Nephron (organoid): Measurements from ENCODE around the gene CDC5L.

ENCODE experiments used
- H3K27ac Mint-ChIP-seq, 3 experiments: 2 replicates each; pipeline ENCODE4 v1.8.0; 2020; ENCODE audit warnings: mixed read lengths in 3 of 3, mild to moderate bottlenecking in 2 of 3, moderate library complexity in 1 of 3
- H3K27me3 Mint-ChIP-seq: 2 replicates; pipeline ENCODE4 v1.8.0; 2021; ENCODE audit warnings: low read depth, mild to moderate bottlenecking, moderate library complexity, mixed read lengths
- H3K36me3 Mint-ChIP-seq: 2 replicates; pipeline ENCODE4 v1.8.0; 2020; ENCODE audit warnings: low read depth, mixed read lengths
- H3K4me1 Mint-ChIP-seq: 2 replicates; pipeline ENCODE4 v1.8.0; 2020; ENCODE audit warnings: mixed read lengths
- H3K4me3 Mint-ChIP-seq, 3 experiments: 2 replicates each; pipeline ENCODE4 v1.8.0; 2020; ENCODE audit warnings: mild to moderate bottlenecking in 3 of 3, mixed read lengths in 3 of 3, moderate library complexity in 2 of 3
- H3K9me3 Mint-ChIP-seq: 2 replicates; pipeline ENCODE4 v1.8.0; 2020; ENCODE audit warnings: mixed read lengths
- TF ChIP-seq, protein P1 (sequence below), 3 experiments: fragments of 200-600 bp; sonication (generic); IDR thresholded peaks; one replicate each; pipeline ENCODE4 v1.5.0; 2021; ENCODE audit warnings: antibody characterized with exemption in 3 of 3; ENCODE audit not compliant: unreplicated experiment in 3 of 3

Gene CDC5L

DNA sequence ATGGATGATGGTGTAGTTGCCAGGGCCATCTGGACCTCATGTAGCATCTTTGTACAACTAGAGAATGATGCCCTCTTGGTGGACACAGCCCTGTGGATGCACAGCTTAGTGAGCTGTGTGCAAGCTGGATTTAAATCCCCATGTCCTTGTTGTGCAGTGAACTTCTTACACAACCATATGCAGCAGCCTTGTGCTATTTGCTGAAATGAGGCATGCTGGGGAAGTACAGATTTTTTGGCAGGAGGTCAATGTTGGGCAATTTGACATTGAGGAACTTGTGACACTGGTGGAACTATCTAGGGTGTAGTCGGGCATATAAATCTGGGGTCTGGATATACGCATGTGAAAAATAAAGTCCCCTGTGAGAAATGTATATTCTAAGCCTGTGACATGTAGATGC, 5.8 kb upstream of the CDC5L start:
- H3K27me3 Mint-ChIP-seq = no peaks in the 10 kb centered on the region
- H3K36me3 Mint-ChIP-seq = no peaks in the 10 kb centered on the region
- H3K9me3 Mint-ChIP-seq = no peaks in the 10 kb centered on the region
- TF ChIP-seq, protein P1, sequence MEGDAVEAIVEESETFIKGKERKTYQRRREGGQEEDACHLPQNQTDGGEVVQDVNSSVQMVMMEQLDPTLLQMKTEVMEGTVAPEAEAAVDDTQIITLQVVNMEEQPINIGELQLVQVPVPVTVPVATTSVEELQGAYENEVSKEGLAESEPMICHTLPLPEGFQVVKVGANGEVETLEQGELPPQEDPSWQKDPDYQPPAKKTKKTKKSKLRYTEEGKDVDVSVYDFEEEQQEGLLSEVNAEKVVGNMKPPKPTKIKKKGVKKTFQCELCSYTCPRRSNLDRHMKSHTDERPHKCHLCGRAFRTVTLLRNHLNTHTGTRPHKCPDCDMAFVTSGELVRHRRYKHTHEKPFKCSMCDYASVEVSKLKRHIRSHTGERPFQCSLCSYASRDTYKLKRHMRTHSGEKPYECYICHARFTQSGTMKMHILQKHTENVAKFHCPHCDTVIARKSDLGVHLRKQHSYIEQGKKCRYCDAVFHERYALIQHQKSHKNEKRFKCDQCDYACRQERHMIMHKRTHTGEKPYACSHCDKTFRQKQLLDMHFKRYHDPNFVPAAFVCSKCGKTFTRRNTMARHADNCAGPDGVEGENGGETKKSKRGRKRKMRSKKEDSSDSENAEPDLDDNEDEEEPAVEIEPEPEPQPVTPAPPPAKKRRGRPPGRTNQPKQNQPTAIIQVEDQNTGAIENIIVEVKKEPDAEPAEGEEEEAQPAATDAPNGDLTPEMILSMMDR (IDR thresholded peaks at IDR 0.05; ENCODE audit: unreplicated experiment in 3 of 3) = no peak
- H3K4me3 Mint-ChIP-seq = no peak overlapping the region
- H3K4me1 Mint-ChIP-seq = peaks cover 4% of the 10 kb centered on the region
- no peak overlapping the region for H3K27ac Mint-ChIP-seq

DNA sequence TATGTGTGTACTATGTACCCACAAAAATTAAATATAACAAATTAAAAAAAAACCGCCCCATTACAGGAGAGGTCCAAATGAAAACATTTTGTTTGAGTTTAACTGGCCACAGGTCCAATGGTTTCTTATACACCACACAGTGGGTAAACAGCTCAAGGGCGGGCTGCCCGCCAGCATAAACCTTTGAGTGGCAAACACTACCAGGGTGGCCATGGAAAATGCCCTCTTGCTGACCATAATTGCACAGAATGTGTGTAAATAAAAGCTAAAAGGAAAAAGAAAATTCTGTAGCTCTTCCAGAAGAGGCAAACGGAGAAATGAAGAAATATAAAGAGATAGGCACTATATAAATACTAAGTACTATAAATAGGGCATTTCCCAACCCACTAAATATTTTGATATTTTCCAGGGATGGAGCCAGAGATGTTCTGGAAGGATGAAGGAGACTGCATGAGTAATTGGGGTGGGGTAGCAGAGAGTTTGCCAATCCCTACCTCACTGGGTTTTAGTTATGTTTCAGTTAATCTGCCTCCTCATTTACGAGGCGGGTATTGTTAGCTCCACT, 1.1 kb upstream of the CDC5L start:
- TF ChIP-seq, protein P1 (IDR thresholded peaks at IDR 0.05; ENCODE audit: unreplicated experiment in 3 of 3) = no peak
- no peaks in the 10 kb centered on the region for H3K9me3 Mint-ChIP-seq
- H3K4me3 Mint-ChIP-seq = peak overlapping the region; percentile 98 to 99 (median 98)
- peaks cover 20% of the 10 kb centered on the region for H3K36me3 Mint-ChIP-seq
- peaks cover 36% of the 10 kb centered on the region for H3K4me1 Mint-ChIP-seq
- H3K27ac Mint-ChIP-seq = peak overlapping the region; percentile 97 to 99 (median 98)
- no peaks in the 10 kb centered on the region for H3K27me3 Mint-ChIP-seq

DNA sequence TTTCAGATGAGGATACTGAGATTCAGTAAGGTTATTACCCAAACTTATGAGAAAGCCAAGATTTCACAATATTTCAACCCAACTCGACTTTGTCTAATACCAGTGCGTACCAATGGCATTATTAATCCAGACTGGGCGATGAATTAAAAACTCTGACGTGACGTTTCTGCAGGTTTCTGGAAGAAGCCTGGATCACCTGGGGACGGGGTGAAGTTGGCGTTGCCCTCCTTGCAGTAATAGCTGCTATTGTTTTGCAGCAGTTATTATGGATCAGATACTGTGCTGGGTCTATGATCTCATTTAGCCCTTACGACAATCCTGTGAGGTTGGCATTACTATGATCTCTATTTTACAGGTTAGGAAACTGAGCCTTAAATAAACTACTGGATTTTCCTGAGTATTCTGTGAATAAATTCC, 569 bp upstream of the CDC5L start:
- Mint-ChIP-seq H3K36me3 (peaks cover 25% of the 10 kb centered on the region), H3K9me3 (no peaks in the 10 kb centered on the region), H3K27me3 (no peaks in the 10 kb centered on the region), H3K27ac (peak overlapping the region; percentile 97 to 99 (median 98)), H3K4me3 (peak overlapping the region; percentile 98 to 99 (median 98)), H3K4me1 (peaks cover 36% of the 10 kb centered on the region)
- TF ChIP-seq, protein P1 (IDR thresholded peaks at IDR 0.05; ENCODE audit: unreplicated experiment in 3 of 3) = no peak

DNA sequence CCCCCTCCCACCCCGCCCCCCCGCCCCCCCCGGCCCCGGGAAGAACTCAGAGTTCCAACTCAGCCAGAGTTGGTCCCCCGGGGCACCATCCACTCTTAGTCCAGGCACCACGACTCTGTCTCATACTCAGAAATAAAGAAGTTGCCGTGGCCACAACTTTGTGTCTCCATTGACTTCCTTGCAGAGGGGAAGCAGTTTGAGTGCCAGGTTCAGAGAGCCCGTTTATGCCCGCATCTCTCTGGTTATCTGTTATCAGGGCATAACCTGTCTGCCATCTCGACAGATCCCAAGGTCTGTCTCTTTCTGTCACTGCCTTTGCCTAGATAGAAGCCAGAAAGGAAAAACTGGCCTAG, 605 bp downstream of the CDC5L start:
- Mint-ChIP-seq H3K4me3 (peak overlapping the region; percentile 98 to 99 (median 98)), H3K27ac (peak overlapping the region; percentile 97 to 99 (median 98)), H3K4me1 (peaks cover 36% of the 10 kb centered on the region), H3K9me3 (no peaks in the 10 kb centered on the region), H3K27me3 (no peaks in the 10 kb centered on the region), H3K36me3 (peaks cover 34% of the 10 kb centered on the region)
- TF ChIP-seq, protein P1 (IDR thresholded peaks at IDR 0.05; ENCODE audit: unreplicated experiment in 3 of 3) = no peak

DNA sequence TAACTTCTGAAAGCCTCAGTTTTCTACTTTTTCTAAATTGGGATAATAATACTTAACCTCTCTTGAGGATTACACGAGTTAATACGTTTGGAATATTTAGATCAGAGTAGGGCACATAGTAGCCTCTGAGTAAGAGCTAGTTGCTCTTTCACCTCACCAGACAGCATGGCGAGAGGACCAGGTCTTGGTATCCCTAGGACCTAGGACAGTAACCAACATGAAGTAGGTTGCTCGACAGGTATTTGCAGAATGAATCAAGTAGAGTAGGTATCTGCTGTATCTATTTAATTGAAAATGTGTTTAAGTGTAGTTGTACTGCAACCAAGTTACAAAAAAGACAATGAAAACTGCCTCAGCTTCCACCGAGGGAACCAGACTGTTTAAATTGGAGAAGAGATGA, 1.4 kb downstream of the CDC5L start:
- peak overlapping the region; percentile 98 to 99 (median 98) for H3K4me3 Mint-ChIP-seq
- H3K9me3 Mint-ChIP-seq = no peaks in the 10 kb centered on the region
- H3K27ac Mint-ChIP-seq = peak overlapping the region; percentile 97 to 99 (median 98)
- peaks cover 36% of the 10 kb centered on the region for H3K4me1 Mint-ChIP-seq
- TF ChIP-seq, protein P1 (IDR thresholded peaks at IDR 0.05; ENCODE audit: unreplicated experiment in 3 of 3) = no peak
- H3K36me3 Mint-ChIP-seq = peaks cover 39% of the 10 kb centered on the region
- H3K27me3 Mint-ChIP-seq = no peaks in the 10 kb centered on the region

DNA sequence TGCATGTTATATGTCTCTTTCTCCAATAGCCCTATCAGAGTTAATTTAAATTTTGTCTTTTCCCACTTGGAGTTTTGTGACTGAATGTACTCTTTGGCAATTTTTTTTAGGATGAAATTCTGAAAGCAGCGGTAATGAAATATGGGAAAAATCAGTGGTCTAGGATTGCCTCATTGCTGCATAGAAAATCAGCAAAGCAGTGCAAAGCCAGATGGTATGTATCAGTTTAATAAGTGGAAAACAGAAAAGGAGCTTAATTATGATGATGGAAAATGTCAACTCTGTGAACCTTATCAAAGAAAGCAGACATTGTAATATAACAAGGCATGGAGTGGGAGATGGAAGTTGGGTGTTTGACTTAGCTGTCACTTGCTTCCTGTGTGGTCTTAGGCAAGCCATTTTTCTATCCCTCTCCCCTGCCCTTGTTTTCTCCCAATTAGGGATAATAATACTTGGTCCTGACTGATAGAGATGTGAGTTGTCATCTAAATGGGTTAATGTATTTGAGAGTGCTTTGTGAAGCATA, 2.7 kb downstream of the CDC5L start:
- H3K9me3 Mint-ChIP-seq = no peaks in the 10 kb centered on the region
- H3K4me3 Mint-ChIP-seq = peak overlapping the region; percentile 55 to 98 (median 98)
- TF ChIP-seq, protein P1 (IDR thresholded peaks at IDR 0.05; ENCODE audit: unreplicated experiment in 3 of 3) = no peak
- H3K36me3 Mint-ChIP-seq = peaks cover 50% of the 10 kb centered on the region
- no peaks in the 10 kb centered on the region for H3K27me3 Mint-ChIP-seq
- peaks cover 36% of the 10 kb centered on the region for H3K4me1 Mint-ChIP-seq
- peak overlapping the region in 1 of 3 experiments; percentile 62 for H3K27ac Mint-ChIP-seq
